NK-92 (cell line): ENCODE data around the gene PHF14.

Experiments used
- DNase-seq: peaks from one replicate; lab custom pipeline; 2025; ENCODE audit not compliant: unreplicated experiment; lab: John Stamatoyannopoulos, UW

The PHF14 gene

DNA sequence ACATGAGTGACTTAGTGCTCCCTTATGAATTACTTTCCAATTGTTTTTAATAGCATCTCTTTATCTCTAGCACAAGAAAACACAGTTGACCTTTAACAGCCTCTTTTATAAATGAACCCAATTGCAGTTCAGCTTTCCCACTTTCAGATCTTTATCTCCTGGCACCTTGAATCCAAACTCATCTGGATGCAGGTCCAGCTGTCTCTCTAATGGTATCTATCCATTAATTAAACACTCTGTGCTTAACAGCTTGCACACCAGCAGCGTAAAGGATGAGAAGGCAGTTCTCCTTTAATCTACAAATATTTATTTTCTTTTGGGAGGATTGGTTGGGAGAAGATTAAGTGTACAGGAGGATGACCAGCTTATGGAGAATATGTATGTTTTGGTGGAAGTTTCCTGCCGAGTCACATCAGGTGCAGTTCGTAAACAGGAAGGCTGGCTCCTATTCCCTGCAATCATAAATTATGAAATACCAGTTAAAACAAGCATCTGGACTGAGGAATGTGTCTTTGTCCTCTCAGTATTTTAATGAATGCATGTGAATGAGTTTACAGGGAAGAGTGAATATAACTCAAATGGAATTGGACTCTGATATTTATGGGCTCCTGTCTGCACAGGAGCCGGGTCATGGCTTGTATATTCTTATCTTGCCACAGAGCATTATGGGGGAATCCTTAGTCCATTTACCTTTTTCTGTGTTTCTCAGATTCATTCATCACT is 232.7 kb downstream of the PHF14 start:
- DNase-seq = no peak

DNA sequence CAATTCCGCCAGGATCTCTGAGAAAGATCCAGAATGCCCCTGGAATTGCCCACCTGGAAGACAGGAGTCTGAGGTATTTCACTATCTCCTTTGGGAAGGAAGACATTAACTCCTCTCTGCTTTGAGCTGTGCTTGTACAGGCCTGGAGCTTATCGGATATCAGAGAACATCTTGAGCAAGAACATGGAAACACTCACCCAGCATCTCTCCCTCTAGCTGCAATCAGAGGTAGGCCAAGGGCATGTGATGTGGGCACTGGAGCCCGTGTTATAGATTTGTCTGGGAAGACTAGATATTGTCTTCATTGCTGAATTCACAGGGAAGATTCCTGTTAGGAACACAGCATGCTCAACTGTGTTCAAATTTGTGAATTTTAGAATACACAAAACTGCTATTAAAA is 233.9 kb downstream of the PHF14 start:
- DNase-seq = no peak

DNA sequence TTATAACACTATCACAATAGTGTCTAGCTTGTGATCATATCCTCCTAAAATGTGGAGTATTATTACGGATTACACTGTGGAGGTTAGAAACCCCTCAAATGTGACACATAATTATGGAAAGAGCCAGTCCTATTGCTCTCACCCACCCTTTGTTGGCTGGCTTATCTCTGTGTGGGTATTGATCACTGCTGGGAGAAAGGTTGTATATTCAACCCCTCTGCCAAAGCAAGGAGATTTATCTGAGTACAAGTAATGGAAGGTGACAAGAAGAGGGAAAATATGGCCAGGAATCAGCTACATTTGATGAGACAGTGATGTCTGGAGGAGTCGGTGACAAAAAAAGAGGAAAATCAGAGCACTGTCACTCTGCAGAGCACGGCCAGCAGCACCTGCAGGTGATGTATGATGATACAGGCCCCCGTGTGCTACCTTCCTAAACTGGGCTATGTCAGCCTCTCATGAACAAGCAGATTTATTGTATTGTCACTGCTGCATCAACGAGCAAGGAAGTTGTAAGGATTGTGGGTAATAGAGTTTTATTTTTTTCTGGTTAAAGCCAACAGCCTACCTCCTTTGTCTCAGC is 235.3 kb downstream of the PHF14 start:
- DNase-seq = no peak

DNA sequence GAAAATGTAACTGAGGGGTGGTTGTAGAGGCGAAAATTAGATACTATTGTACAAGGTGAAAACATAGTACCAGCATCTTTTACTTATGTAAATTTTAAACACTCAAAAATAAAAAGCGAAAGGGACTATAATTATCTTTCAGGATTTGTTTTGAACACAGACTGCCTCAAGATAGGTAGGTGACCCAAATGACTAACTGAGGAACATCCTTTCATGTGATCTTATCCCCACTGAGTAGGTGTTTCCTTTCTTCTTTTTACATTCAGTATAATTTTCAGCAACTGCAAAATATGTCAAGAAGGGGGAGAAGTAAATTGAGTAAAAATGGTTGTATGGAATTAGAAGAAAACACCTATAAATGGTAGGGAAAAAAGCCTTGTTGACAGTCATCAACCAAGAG is 236.7 kb downstream of the PHF14 start:
- DNase-seq = no peak

DNA sequence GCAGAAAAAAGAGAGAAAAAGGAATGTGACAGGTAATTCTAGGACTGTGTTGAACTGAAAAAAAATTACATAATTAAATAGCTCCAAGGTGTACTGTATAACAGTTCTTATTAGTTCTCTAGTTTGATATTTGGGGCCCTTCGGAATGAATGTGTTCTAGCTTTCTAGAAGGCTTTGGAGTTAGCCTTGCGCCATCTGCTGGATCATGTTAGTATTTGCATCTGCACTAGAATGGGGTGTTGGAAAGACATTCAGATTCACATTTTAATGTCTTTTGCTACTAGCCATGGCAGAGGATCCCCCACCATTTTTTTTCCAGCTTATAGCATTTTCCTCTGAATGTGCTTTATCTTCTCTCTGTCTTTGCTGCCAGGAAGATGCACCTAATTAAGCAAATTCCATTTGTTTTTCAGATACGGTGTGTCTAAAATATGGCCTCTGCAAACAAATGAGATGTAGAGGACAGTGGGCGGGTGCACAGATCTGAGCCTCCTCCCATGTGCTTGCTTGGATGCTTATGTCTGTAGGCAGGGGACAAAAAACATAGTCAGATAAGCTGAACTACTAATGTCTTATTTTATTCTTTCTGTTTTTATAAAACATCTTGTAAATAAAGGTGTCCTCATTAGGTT is 238.5 kb downstream of the PHF14 start:
- DNase-seq = no peak

DNA sequence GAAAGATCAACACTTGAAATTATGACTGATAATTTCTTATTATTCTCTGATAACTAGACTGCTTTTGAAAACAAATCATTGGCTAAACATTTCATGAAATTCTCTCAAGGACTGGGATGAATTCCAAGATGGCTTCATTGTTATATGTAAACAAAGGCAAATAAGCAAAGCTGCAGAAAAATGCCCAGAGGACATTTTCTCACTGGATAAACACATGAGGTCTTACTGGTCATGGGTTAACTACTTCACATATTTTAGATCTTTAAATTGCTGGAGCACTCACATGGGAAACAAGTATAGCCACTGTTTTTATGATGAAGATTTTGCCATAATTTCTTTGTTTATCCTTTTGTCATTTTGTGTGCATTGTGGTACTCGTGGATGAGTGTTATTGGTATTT is 239.1 kb downstream of the PHF14 start:
- DNase-seq = no peak

DNA sequence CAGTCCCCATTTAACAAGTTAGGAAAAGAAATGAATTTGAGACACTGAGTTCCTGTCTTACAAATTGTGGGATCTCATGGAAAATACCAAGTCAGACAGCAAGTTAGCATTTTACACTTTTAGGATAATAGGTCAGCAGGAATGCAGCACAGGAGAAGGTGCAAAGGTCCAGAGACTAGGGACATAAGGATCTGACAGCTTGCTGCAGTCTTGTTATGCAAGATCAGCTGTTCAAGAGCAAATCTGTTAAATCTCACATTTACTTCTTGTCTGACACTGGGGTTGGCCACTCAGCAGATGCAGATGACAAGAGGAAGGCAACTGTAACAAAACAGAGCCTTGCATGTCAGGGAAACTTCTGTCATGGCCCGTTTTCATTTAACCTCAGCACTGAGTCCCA is 239.6 kb downstream of the PHF14 start:
- DNase-seq = no peak

DNA sequence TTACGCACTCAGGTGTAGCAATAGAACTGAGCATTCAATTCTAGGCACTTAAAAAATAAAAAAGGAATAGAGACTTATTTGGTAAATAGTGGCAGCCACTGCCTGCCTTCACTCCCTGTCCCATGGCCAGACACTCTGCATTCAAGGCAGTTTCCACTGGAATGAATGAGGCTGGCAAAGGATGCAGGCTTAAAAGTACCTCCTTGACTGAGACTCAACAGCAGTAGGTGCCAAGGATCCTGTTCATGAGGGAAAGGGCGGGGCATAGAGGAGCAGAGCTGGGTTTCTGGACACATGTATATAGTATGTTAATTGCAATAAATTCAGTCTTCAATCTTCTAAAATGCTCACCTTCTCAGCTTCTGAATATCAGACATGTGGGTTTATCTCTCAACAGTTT is 242.6 kb downstream of the PHF14 start:
- DNase-seq = no peak

DNA sequence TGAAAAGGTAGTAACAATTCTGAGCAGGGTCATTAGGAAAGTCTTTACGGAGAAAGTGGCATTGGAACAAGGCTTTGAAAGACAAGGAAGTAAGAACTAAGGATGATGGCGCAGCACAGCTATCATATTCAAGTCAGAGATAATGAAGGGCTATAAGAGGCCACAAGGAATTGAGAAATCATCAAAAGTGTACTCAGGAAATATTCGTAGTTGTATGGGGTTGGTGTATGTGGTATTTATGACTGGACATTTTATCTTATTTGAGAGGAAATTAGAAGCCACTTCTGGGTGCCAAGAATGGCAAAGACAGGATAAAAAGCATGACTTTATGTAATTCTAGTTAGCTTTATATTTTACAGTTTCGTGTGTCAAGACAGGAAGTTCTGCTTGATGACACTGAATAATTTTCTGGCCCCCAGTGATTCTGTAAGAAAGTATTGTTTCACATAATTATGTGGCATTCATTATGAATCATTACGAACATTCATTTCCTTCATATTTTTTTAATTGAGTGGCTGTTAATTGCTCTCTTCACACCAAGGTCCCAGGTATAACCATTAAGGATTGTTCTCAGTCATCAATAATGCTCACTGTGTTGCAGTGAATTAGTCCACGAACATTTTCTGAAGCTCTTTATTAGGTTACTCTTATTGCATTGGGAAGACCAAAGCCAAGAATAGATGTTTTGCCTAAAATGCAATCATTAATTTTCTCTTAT is 244.3 kb downstream of the PHF14 start:
- DNase-seq = no peak
